ENCODE results near the gene LIN7B.
"Not testable (repeated sequence)": the region's sequence is repeated elsewhere in the genome, so short reads cannot be mapped to it uniquely, and the experiment has no call there.

LIN7B gene

DNA sequence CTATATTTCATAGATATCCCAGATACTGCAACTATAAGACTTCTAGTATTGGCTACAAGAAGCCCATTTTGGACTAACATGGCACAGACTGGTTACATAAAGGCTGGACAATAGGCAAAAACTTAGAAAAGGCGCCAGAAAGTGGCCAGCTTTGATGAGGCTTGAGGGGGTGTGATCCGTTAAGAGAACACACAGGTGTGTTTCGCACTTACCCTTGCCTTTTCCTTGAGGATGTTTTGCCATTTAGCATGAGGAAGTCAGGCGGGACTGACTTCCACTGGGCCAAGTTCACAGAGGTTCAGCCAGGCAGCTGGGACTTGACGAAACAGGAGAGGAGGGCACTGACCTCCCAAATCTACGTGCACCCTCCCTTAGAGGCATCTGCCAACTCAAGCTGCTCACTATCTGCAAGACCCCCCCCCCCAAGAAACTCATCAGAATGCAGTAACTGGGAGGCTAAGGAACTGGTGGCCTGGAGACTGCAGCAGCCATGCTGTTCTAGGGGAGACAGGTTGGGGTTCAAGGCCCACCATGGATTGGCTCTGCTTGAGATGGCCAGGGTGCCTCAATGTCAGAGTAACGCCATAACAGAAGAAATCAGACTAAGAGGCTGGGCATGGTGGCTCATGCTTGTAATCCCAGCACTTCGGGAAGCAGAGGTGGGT is 4.5 kb upstream of the LIN7B start:
- H3K4me1 Mint-ChIP-seq: peaks cover 23% of the 10 kb centered on the region
- no peak overlapping the region for H3K4me3 Mint-ChIP-seq
- no peaks in the 10 kb centered on the region for H3K9me3 Mint-ChIP-seq
- H3K27ac Mint-ChIP-seq: no peak overlapping the region
- peaks cover 18% of the 10 kb centered on the region for H3K36me3 Mint-ChIP-seq
- H3K27me3 Mint-ChIP-seq: no peaks in the 10 kb centered on the region

DNA sequence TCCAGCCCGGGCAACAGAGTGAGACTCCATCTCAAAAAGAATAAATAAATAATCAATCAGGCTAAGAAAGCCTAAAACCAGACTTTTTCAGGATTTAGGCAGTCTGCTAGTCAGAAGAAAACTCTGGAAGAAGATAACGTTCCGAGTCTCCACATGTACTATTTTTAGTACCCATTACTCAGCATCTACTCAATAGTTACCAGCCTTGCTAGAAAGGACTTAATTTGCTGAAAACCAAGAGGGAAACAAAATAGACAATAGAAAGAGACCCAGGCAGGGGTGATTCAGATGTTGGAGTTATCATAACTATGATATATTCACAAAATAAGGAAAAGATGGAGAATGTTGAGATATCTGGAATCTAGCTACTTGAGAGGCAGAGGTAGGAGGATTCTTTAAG is 3.6 kb upstream of the LIN7B start:
- H3K27me3 Mint-ChIP-seq: no peaks in the 10 kb centered on the region
- no peak overlapping the region for H3K4me3 Mint-ChIP-seq
- no peak overlapping the region for H3K27ac Mint-ChIP-seq
- H3K36me3 Mint-ChIP-seq: peaks cover 14% of the 10 kb centered on the region
- peaks cover 23% of the 10 kb centered on the region for H3K4me1 Mint-ChIP-seq
- no peaks in the 10 kb centered on the region for H3K9me3 Mint-ChIP-seq

DNA sequence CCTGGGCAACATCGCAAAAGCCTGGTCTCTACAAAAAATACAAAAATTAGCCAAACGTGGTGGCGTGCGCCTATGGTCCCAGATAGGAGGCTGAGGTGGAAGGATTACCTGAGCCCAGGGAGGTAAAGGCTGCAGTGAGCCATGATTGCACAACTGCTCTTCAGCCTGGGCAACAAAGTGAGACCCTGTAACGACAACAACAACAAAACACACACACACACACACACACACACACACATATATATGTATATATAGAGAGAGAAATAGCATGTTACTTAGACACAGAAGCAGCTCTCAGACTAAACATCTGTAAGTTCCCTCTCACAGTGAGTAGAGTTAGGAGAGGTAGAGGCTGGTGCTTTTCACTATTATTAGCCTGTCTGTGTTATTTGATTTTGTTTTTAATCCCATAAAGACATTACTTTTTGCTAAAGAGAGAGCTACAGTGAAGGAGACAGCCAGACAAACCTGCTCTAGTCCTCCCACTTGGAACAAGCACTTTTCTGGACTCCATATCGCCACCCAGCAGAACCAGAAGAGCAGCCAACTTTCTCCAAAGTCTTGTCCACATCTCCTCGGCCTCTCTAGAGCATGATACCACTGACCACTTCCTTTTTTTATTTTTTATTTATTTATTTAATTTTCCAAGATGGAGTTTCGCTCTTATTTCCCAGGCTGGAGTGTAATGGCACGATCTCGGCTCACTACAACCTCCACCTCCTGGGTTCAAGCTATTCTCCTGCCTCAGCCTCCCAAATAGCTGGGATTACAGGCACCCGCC is 2.8 kb upstream of the LIN7B start:
- Mint-ChIP-seq H3K4me1 (peaks cover 27% of the 10 kb centered on the region), H3K27ac (no peak overlapping the region), H3K4me3 (no peak overlapping the region), H3K9me3 (no peaks in the 10 kb centered on the region), H3K27me3 (no peaks in the 10 kb centered on the region), H3K36me3 (peaks cover 14% of the 10 kb centered on the region)

DNA sequence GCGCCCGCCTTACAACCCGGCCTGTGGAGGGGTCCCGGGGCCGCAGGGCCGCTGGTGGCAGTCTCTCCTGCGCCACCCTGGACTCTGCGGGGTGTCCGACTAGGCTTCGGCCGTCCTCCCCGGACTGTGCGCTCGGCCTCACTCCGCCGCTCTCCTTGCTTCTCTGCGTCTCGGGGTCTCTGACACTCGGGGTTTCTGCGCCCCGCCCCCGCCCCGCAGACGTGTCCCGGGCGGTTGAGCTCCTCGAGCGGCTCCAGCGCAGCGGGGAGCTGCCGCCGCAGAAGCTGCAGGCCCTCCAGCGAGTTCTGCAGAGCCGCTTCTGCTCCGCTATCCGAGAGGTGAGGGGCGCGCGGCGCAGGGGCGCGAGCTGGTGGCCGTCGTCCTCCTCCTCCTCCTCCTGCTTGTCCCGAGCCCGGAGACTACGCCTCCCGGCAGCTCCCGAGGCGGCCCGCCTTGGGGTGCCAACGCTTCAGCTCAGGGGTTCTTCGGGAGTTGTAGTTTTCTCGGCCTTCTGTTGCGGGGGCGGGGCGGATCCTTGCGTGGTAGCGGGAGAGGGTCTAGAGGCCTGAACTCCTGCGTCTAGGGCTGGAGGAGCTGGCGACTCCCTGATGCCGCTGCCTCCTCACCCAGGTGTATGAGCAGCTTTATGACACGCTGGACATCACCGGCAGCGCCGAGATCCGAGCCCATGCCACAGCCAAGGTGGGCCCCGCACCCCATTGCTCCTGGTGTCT is 627 bp downstream of the LIN7B start:
- H3K9me3 Mint-ChIP-seq: no peaks in the 10 kb centered on the region
- H3K36me3 Mint-ChIP-seq: no peaks in the 10 kb centered on the region
- no peaks in the 10 kb centered on the region for H3K27me3 Mint-ChIP-seq
- H3K4me1 Mint-ChIP-seq: peaks cover 40% of the 10 kb centered on the region
- peak overlapping the region; percentile 66 for H3K4me3 Mint-ChIP-seq
- peak overlapping the region; percentile 48 for H3K27ac Mint-ChIP-seq

DNA sequence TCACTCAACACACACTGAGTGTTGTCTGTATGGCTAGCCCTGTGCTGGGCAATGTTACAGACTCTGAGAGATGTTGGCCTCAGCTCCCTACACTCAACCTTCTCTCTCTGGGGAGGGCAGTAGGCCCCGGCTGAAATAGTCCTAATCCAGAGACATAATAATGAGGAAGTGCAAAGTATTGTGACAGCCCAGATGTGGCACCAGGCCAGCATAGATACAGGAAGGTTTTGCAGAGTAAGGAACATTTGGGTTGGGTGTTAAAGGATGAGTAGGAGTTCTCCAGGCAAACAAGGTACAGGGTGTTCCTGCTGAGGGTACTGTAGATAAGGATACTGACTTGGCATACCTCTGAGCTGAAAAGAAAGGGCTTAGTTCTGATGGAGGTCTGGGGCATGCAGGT is 2.4 kb downstream of the LIN7B start:
- Mint-ChIP-seq H3K27ac (no peak overlapping the region), H3K27me3 (no peaks in the 10 kb centered on the region)

DNA sequence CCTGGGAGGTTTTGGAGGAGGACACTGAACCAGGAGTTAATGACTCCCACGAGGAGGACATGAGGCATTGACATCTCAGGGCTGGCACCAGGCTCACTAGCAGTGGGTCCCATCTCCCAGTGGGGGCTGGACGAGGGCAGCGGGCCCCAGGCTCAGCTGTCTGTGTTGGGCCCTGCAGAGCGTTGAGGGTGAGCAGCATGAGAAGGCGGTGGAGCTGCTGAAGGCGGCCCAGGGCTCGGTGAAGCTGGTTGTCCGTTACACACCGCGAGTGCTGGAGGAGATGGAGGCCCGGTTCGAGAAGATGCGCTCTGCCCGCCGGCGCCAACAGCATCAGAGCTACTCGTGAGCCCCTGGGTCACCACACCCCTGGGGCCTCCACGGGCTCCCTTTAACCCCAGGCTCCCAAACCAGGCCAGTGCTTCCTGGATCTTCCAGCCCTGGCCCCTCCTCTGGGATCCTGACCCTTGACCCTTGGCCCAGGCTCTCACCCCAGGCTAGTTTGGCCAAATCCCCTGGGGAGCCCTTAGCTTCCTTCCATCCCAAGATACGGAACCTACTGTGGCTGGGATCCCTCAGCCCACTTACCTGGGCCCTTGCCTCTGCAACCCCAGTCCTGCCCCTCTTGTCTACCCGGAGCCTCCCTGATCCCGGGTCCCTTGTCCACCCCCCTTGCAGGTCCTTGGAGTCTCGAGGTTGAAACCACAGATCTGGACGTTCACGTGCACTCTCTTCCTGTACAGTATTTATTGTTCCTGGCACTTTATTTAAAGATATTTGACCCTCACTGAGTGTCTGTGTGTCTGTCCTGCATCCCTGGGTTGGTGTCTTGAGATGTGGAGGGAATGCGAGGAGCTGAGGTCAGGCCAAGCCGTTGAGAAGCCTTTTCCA is 3.8 kb downstream of the LIN7B start:
- Mint-ChIP-seq H3K27me3 (no peaks in the 10 kb centered on the region), H3K9me3 (no peaks in the 10 kb centered on the region), H3K27ac (peak overlapping the region; percentile 92), H3K4me1 (peaks cover 49% of the 10 kb centered on the region), H3K36me3 (no peaks in the 10 kb centered on the region), H3K4me3 (peak overlapping the region; percentile 92)

More for the DNA sequence above, 2.4 kb downstream of the LIN7B start:
- Mint-ChIP-seq H3K4me1 (peaks cover 49% of the 10 kb centered on the region), H3K36me3 (no peaks in the 10 kb centered on the region), H3K4me3 (peak overlapping the region; percentile 31), H3K9me3 (no peaks in the 10 kb centered on the region)

DNA sequence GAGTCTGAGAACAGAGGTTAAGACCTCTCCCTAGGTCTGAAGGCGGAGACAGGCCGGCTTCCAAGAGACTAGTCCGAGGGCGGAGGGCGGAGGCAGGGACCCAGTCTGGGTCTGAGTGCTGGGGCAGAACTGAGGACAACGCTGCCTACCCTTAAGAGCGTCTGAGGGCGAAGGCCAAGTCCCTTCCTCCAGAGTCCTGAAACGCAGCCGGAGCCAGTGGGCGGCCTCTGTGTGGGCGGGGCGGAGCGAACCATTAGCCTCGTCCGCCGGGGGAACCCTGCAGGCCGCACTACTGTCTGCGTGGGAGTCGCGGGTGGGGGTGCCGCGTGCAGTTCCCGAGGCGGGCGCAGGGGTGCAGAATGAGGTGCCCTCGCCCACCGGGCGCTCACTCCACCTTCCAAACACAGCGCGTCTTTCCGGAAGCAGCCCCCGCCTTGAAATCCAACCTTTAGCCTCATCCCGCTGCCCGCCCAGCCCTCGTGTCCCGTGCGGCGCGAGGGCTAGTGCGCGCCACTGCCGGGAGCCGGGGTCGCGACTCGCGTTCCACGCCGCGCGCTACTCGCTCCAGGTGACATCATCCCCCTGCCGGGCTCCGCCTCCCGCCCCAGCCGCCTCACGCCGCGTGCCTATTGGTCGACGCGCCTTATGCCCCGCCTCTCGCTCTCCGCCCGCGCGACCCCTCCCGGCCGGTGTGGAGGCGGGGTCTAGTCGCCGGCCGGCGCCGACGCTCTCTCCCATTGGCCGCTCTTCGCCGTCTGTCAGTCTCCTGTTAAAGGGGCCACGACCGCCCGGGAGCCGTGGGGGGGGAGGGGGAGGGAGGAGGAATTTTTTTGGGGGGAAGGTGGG is 4.6 kb downstream of the LIN7B start, which contains the start of gene C19orf73:
Gene C19orf73, minus strand, starts transcription at position 579 of the 846 bp plus-strand sequence. Its CDS starts 121 bp downstream, at position 458.
- H3K36me3 Mint-ChIP-seq: no peaks in the 10 kb centered on the region

DNA sequence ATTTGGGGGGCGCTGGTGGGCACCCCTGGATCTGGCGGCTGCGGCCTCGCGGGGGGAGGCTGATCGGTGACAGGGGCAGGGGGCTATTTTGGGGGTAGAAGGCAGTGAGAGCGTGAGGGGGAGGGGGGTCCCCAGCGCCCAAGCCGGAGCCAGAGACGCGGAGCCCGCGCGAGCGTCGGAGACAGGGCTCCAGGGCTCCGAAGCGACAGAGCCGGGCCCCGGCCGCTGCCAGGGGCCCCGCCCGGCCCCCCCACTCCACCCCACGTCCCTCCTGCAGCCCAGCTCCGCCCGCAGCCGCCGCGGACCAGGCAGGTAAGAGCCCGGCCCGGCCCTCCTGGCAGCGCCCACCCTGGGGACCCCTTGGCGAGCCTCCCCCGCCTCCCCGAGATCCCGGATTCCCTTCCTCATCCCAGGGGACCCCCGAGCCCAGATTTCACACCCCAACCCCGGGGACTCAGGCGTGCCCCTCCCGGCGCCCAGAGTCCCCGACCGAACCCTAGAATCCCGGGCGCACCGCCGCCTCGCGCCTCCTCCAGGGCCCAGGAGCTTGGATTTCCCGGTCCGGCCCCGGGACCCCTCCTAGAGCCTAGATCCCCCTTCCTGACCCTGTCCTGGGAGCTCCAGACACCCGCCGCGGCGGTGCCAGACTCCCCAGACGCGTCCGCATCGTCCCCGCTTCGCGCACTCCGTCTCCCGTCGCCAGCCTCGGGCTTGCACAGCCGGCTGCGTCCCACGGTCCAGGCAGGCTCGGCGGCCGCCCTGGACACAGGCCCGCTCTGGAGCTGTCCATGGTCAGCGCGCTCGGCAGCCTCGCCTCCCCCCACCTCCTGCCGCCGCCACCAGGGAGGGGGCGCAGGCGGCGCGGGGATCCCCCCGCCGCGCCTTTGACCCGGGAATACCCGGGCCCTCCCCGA is 5.5 kb downstream of the LIN7B start, which contains the start of gene PPFIA3:
Gene PPFIA3, plus strand, starts transcription at position 134 of the 914 bp plus-strand sequence. CDS start 8,330 bp downstream, outside the sequence.
- Mint-ChIP-seq H3K4me3 (peak within 1 kb of the TSS; percentile 92), H3K27me3 (no peaks in the 10 kb centered on the region), H3K9me3 (no peaks in the 10 kb centered on the region), H3K36me3 (no peaks in the 10 kb centered on the region), H3K27ac (peak within 1 kb of the TSS; percentile 92), H3K4me1 (peaks cover 38% of the 10 kb centered on the region)

More for the DNA sequence above, 4.6 kb downstream of the LIN7B start, which contains the start of gene C19orf73:
- H3K27me3 Mint-ChIP-seq: no peaks in the 10 kb centered on the region
- peak within 1 kb of the TSS; percentile 92 for H3K4me3 Mint-ChIP-seq
- peak within 1 kb of the TSS; percentile 92 for H3K27ac Mint-ChIP-seq
- no peaks in the 10 kb centered on the region for H3K9me3 Mint-ChIP-seq
- H3K4me1 Mint-ChIP-seq: peaks cover 41% of the 10 kb centered on the region

DNA sequence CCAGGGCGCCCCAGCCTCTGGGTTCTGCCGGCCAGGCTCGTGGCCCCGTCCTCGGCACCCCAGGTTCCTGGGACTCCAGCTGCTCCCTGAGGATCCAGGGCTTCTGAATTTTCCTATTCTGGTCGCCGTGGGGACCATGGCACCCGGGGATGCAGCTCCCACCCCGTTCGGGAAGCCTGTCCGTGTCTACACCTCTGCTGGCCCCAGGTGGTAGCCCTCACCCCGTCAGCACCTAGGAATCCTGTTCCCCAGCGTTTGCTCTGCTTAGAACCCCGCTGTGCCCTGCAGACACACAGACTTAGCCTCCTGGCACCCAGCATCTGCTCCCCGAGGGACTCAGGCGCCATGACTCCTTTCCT is 6.1 kb downstream of the LIN7B start:
- H3K4me1 Mint-ChIP-seq: peaks cover 34% of the 10 kb centered on the region
- H3K27ac Mint-ChIP-seq: peak overlapping the region; percentile 68
- no peaks in the 10 kb centered on the region for H3K27me3 Mint-ChIP-seq
- no peaks in the 10 kb centered on the region for H3K9me3 Mint-ChIP-seq
- peak overlapping the region; percentile 81 for H3K4me3 Mint-ChIP-seq
- H3K36me3 Mint-ChIP-seq: no peaks in the 10 kb centered on the region

DNA sequence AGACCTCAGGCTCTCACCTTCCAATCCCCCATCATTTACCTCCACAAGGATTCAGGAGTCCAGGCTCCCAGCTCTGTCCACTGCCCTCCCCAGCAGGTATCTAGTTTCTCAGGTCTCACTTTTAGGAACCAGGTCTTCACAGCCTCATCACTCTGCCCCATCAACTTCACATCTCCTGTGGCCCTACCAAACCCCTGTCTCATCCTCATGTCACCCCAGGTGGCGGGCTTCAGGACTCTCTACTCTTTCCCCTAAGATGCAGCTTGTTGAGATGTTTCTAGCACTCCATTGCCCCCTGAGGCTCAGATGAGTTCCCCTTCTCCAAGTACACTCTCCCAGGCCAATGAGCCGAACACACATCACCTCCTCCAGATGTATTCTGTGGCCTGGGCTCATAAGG is 6.7 kb downstream of the LIN7B start:
- Mint-ChIP-seq H3K27ac (peak overlapping the region; percentile 43), H3K4me1 (peaks cover 31% of the 10 kb centered on the region), H3K9me3 (no peaks in the 10 kb centered on the region), H3K36me3 (no peaks in the 10 kb centered on the region), H3K4me3 (peak overlapping the region; percentile 81), H3K27me3 (no peaks in the 10 kb centered on the region)

DNA sequence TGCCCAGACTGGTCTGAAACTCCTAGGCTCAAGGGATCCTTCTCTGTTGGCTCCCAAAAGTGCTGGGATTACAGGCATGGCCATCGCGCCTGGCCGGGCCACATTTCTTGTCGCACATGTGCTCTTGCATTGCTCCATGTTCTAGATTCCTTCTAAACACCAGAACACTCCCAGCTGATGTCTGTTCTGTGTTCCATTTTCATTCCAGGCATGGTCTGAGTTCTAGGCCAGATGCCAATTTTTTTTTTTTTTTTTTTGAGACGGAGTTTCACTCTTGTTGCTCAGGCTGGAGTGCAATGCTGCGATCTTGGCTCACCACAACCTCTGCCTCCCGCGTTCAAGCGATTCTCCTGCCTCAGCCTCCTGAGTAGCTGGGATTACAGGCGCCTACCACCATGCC is 7.7 kb downstream of the LIN7B start:
- H3K27me3 Mint-ChIP-seq, H3K4me3 Mint-ChIP-seq: not testable (repeated sequence)
- peaks cover 23% of the 10 kb centered on the region for H3K4me1 Mint-ChIP-seq

DNA sequence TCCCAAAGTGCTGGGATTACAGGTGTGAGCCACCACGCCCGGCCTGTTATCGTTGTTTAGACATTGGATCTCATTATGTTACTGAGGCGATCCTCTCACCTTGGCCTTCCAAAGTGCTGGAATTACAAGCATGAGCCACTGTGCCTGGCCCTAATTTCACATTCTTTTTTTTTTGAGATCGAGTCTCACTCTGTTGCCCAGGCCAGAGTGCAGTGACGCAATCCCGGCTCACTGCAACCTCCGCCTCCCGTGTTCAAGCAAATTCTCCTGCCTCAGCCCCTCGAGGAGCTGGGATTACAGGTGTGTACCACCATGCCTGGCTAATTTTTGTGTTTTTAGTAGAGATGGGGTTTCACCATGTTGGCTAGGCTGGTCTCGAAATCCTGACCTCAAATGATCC is 9.1 kb downstream of the LIN7B start:
- not testable (repeated sequence) for H3K4me3 Mint-ChIP-seq, H3K27me3 Mint-ChIP-seq, H3K36me3 Mint-ChIP-seq, H3K9me3 Mint-ChIP-seq, H3K27ac Mint-ChIP-seq
- H3K4me1 Mint-ChIP-seq: peaks cover 19% of the 10 kb centered on the region

More for the DNA sequence above, 7.7 kb downstream of the LIN7B start:
- not testable (repeated sequence) for H3K36me3 Mint-ChIP-seq, H3K9me3 Mint-ChIP-seq, H3K27ac Mint-ChIP-seq

DNA sequence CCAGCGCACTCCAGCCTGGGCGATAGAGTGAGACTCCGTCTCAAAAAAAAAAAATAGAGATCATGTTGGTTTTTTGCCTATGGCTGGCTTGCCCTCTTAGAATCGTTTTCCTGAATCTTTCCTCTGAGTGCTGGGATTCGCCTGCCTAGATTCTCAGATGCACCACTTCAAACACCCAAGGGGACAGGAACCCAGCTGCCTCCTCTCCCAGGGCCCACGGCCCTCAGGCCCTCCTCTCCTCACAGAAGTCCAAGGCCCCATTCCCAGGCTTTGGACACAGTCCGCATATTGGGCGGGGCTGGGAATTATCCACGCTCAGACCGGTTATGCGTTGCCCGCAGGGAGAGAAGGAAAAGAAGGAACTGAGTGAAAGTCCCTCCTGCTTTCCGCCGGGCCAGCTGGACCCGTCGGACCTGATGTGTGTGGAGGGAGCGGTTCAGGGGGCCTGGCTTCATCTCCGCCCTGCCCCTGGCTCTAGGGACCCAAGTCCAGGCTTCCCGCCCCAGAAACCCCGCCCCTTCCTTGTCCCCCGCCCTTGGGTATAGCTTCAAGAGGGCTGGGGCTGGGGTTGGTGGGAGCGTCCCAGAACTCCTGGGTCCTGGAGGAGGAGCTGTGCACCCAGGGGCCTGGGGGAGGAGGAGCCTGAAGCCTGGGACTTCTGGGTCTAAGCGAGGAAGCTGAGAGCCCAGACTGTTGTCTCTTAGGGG is 11.0 kb downstream of the LIN7B start:
- Mint-ChIP-seq H3K4me1 (peaks cover 25% of the 10 kb centered on the region), H3K9me3 (no peaks in the 10 kb centered on the region), H3K27me3 (no peaks in the 10 kb centered on the region), H3K36me3 (no peaks in the 10 kb centered on the region), H3K4me3 (no peak overlapping the region), H3K27ac (no peak overlapping the region)

All from activated naive CD4-positive, alpha-beta T cell treated with anti-CD3 and anti-CD28 coated beads, Interleukin-2, amount 50 U/mL, for 24 hours (primary cell).